Liver (tissue), 9 donors: ENCODE data around the gene GPRC5A. TPM values are rescaled to one million over a fixed set of nuclear protein-coding genes. Genes with fewer than 3 reads are reported as not detected.

Source experiments
- DNase-seq: peaks from one replicate; pipeline ENCODE4 v3.0.0-alpha.2; 2017; ENCODE audit warnings: low spot score
- H3K27ac ChIP-seq, 2 donors: one replicate each; pipeline ENCODE4 v1.7.0; 2013; ENCODE audit warnings: inconsistent platforms in 2 of 2, low read length in 2 of 2, control low read depth in 1 of 2, low read depth in 1 of 2, mild to moderate bottlenecking in 1 of 2
- H3K27me3 ChIP-seq, 4 donors: one replicate each; pipeline versions ENCODE4 v1.6.1 to v1.7.0; 2013; ENCODE audit warnings: low read length in 3 of 4, inconsistent platforms in 1 of 4, mild to moderate bottlenecking in 1 of 4, moderate library complexity in 1 of 4; ENCODE audit not compliant: control insufficient read depth in 4 of 4, insufficient read depth in 4 of 4
- H3K36me3 ChIP-seq, 4 donors: one replicate each; pipeline versions ENCODE4 v1.6.1 to v1.7.0; 2013; ENCODE audit warnings: low read length in 3 of 4, mild to moderate bottlenecking in 3 of 4, low read depth in 1 of 4, moderate library complexity in 1 of 4; ENCODE audit not compliant: control insufficient read depth in 4 of 4, insufficient read depth in 3 of 4
- H3K4me1 ChIP-seq, 4 donors: one replicate each; pipeline versions ENCODE4 v1.6.1 to v1.7.0; 2013; ENCODE audit warnings: low read length in 3 of 4, mild to moderate bottlenecking in 3 of 4, moderate library complexity in 1 of 4; ENCODE audit not compliant: control insufficient read depth in 4 of 4, insufficient read depth in 4 of 4
- H3K4me3 ChIP-seq, 3 donors: one replicate each; pipeline versions ENCODE4 v1.6.1 to v1.7.0; 2013; ENCODE audit warnings: low read length in 3 of 3, control low read depth in 1 of 3, low read depth in 1 of 3, mild to moderate bottlenecking in 1 of 3
- H3K9ac ChIP-seq, 2 donors: one replicate each; pipeline ENCODE4 v1.7.0; 2013; ENCODE audit warnings: low read length in 2 of 2, mild to moderate bottlenecking in 2 of 2, moderate library complexity in 2 of 2, control low read depth in 1 of 2, low read depth in 1 of 2
- H3K9me3 ChIP-seq, 4 donors: one replicate each; pipeline versions ENCODE4 v1.6.1 to v1.7.0; 2013; ENCODE audit warnings: low read length in 3 of 4; ENCODE audit not compliant: control insufficient read depth in 4 of 4
- CTCF ChIP-seq: fragments of 150-350 bp; IDR thresholded peaks from 2 replicates; pipeline ENCODE4 v1.5.1; 2017; ENCODE audit warnings: improper control_type of control experiment, low read depth, low read length; ENCODE audit not compliant: missing input control
- EGR1 ChIP-seq, 2 donors: IDR thresholded peaks; 2 replicates each; pipeline ENCODE4 v1.6.1; 2016 to 2018; ENCODE audit warnings: antibody characterized with exemption in 2 of 2, low read depth in 2 of 2
- FOXA1 ChIP-seq: IDR thresholded peaks from 2 replicates; pipeline ENCODE4 v1.6.1; 2016; ENCODE audit warnings: antibody characterized with exemption
- FOXA2 ChIP-seq: IDR thresholded peaks from 2 replicates; pipeline ENCODE4 v1.6.1; 2016; ENCODE audit warnings: antibody characterized with exemption
- GABPA ChIP-seq, 2 donors: IDR thresholded peaks in 1 of 2; conservative IDR thresholded peaks in 1 of 2; 2 replicates each; pipeline ENCODE4 v1.6.1; 2016; ENCODE audit warnings: antibody characterized with exemption in 2 of 2, mild to moderate bottlenecking in 1 of 2, moderate library complexity in 1 of 2
- HNF4A ChIP-seq, 2 donors: conservative IDR thresholded peaks; 2 replicates each; pipeline ENCODE4 v1.6.1; 2016; ENCODE audit warnings: antibody characterized with exemption in 2 of 2, mild to moderate bottlenecking in 2 of 2
- HNF4G ChIP-seq: IDR thresholded peaks from 2 replicates; pipeline ENCODE4 v1.6.1; 2016; ENCODE audit warnings: antibody characterized with exemption
- JUND ChIP-seq, 2 donors: IDR thresholded peaks; 2 replicates each; pipeline ENCODE4 v1.6.1; 2016; ENCODE audit warnings: antibody characterized with exemption in 2 of 2
- MAX ChIP-seq: IDR thresholded peaks from 2 replicates; pipeline ENCODE4 v1.6.1; 2016; ENCODE audit warnings: antibody characterized with exemption
- NR2F2 ChIP-seq: IDR thresholded peaks from 2 replicates; pipeline ENCODE4 v1.6.1; 2016; ENCODE audit warnings: antibody characterized with exemption
- RAD21 ChIP-seq, 2 donors: IDR thresholded peaks; 2 replicates each; pipeline ENCODE4 v1.6.1; 2016; ENCODE audit warnings: antibody characterized with exemption in 2 of 2, mild to moderate bottlenecking in 2 of 2
- REST ChIP-seq: IDR thresholded peaks from 2 replicates; pipeline ENCODE4 v1.6.1; 2016; ENCODE audit warnings: antibody characterized with exemption, mild to moderate bottlenecking
- RXRA ChIP-seq, 2 donors: IDR thresholded peaks; 2 replicates each; pipeline ENCODE4 v1.6.1; 2017 to 2018; ENCODE audit warnings: antibody characterized with exemption in 2 of 2, mild to moderate bottlenecking in 1 of 2
- SP1 ChIP-seq: IDR thresholded peaks from 2 replicates; pipeline ENCODE4 v1.6.1; 2018; ENCODE audit warnings: antibody characterized with exemption, mild to moderate bottlenecking
- TAF1 ChIP-seq: conservative IDR thresholded peaks from 2 replicates; pipeline ENCODE4 v1.6.1; 2016; ENCODE audit warnings: antibody characterized with exemption, mild to moderate bottlenecking
- ZBTB33 ChIP-seq: IDR thresholded peaks from 2 replicates; pipeline ENCODE4 v1.6.1; 2016; ENCODE audit warnings: antibody characterized with exemption
- WGBS: extraction: QIAGEN DNeasy Blood & Tissue Kit; methylation state at CpG from one replicate; pipeline ENCODE4 v1.1.7; 2013; 5-methylcytosine and 5-hydroxymethylcytosine counted together
- polyA plus RNA-seq, 2 donors: library from polyadenylated mRNA; stranded (reverse) in 1 of 2; unstranded in 1 of 2; fragments of 200-250 nt in 1 of 2; fragments of >200 nt in 1 of 2; fragmentation: Nextera tagmentation in 1 of 2; extraction: Ambion mirVana in 1 of 2; gene quantifications; one replicate each; pipeline versions ENCODE4 v1.2.1 to v1.2.3, GENCODE V29; 2013 to 2015
- total RNA-seq, 2 donors: library from RNA; depleted of rRNA; stranded (reverse); fragments of >200 nt; gene quantifications; one replicate each; pipeline ENCODE4 v1.2.3, GENCODE V29; 2014
- TF ChIP-seq, protein P1 (sequence below): IDR thresholded peaks from 2 replicates; pipeline ENCODE4 v1.6.1; 2016; ENCODE audit warnings: antibody characterized with exemption
- donor health status: healthy.
- donor health status: healthy.
- donor health status: healthy.
- donor health status: healthy.
- donor health status: healthy.

The GPRC5A gene
- total and polyA plus RNA-seq, 4 donors, result 0.09 to 0.17 (median 0.16) TPM; not detected in 1

- Histone ChIP-seq H3K4me1 (no peaks in the 10 kb centered on the region), H3K27ac (no peak overlapping the region), H3K4me3 (no peak overlapping the region), H3K9ac (no peak overlapping the region), H3K9me3 (no peaks in the 10 kb centered on the region), H3K36me3 (no peaks in the 10 kb centered on the region), H3K27me3 (no peaks in the 10 kb centered on the region)
- 93% methylated on average over 6 of the region's 6 CpGs for WGBS
- no peak for TF ChIP-seq HNF4A (conservative IDR thresholded peaks at IDR 0.05)
- no peak for DNase-seq
These were observed 38.3 kb downstream of the GPRC5A start for GRCh38 chr12:12929696-12930095.

- no peak overlapping the region for H3K27ac ChIP-seq
- no peaks in the 10 kb centered on the region for H3K9me3 ChIP-seq
- WGBS, result 93% methylated on average over 2 of the region's 2 CpGs
- no peaks in the 10 kb centered on the region for H3K36me3 ChIP-seq
- TF ChIP-seq HNF4G (no peak), TAF1 (no peak), JUND (IDR thresholded peaks at IDR 0.05) (no peak), HNF4A (conservative IDR thresholded peaks at IDR 0.05) (no peak), CTCF (no peak), RAD21 (IDR thresholded peaks at IDR 0.05) (no peak), EGR1 (IDR thresholded peaks at IDR 0.05; ENCODE audit: low read depth in 2 of 2) (no peak), RXRA (IDR thresholded peaks at IDR 0.05) (no peak), GABPA (IDR thresholded peaks at IDR 0.05 in 1 of 2, conservative IDR thresholded peaks at IDR 0.05 in 1 of 2) (no peak)
- no peak overlapping the region for H3K9ac ChIP-seq
- H3K4me3 ChIP-seq, result no peak overlapping the region
- no peaks in the 10 kb centered on the region for H3K27me3 ChIP-seq
- DNase-seq, result no peak
- no peaks in the 10 kb centered on the region for H3K4me1 ChIP-seq
These were observed 39.4 kb downstream of the GPRC5A start for GRCh38 chr12:12930633-12931219.

DNA sequence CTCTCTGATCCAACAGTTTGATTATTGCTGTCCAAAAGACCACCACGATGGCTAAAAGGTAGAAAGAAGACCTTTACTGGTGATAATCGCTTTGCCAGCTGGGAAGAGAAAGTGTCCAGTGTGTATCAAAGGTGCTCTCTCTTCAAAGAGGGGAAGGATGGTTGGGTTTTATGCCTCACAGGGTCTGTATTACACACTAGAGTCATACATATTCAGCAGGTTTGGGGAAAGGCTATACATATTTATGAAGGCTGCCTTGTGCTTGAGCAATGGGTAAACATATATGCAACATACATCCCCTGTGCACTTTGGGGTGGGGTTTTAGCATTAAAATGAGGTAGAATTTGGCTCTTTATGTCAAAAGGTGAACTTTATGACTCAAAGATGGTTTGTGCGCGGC, 42.4 kb downstream of the GPRC5A start:
- DNase-seq, result no peak
- H3K9me3 ChIP-seq, result no peaks in the 10 kb centered on the region
- H3K4me3 ChIP-seq, result no peak overlapping the region
- H3K36me3 ChIP-seq, result no peaks in the 10 kb centered on the region
- 92% methylated on average over 4 of the region's 4 CpGs for WGBS
- H3K9ac ChIP-seq, result no peak overlapping the region
- H3K27me3 ChIP-seq, result no peaks in the 10 kb centered on the region
- no peaks in the 10 kb centered on the region for H3K4me1 ChIP-seq
- no peak overlapping the region for H3K27ac ChIP-seq
- TF ChIP-seq, protein P1, sequence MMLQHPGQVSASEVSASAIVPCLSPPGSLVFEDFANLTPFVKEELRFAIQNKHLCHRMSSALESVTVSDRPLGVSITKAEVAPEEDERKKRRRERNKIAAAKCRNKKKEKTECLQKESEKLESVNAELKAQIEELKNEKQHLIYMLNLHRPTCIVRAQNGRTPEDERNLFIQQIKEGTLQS, result no peak
- no peak for TF ChIP-seq MAX
- TF ChIP-seq HNF4A (conservative IDR thresholded peaks at IDR 0.05), result no peak
- no peak for TF ChIP-seq RXRA (IDR thresholded peaks at IDR 0.05)
- TF ChIP-seq REST, result no peak
- TF ChIP-seq FOXA2, result no peak
- TF ChIP-seq HNF4G, result no peak
- no peak for TF ChIP-seq TAF1
- TF ChIP-seq RAD21 (IDR thresholded peaks at IDR 0.05), result no peak
- TF ChIP-seq NR2F2, result no peak
- TF ChIP-seq CTCF, result no peak
- no peak for TF ChIP-seq EGR1 (IDR thresholded peaks at IDR 0.05; ENCODE audit: low read depth in 2 of 2)
- no peak for TF ChIP-seq ZBTB33
- no peak for TF ChIP-seq GABPA (IDR thresholded peaks at IDR 0.05 in 1 of 2, conservative IDR thresholded peaks at IDR 0.05 in 1 of 2)
- no peak for TF ChIP-seq FOXA1
- TF ChIP-seq JUND (IDR thresholded peaks at IDR 0.05), result no peak
- no peak for TF ChIP-seq SP1
